Activated gamma-delta T cell (primary cell): Measurements from ENCODE around the gene TTC28.
"Not testable (repeated sequence)": the region's sequence is repeated elsewhere in the genome, so short reads cannot be mapped to it uniquely, and the experiment has no call there.

Experiments
- DNase-seq: peaks from one replicate; lab custom pipeline; 2025; lab: John Stamatoyannopoulos, UW

Gene TTC28

DNA sequence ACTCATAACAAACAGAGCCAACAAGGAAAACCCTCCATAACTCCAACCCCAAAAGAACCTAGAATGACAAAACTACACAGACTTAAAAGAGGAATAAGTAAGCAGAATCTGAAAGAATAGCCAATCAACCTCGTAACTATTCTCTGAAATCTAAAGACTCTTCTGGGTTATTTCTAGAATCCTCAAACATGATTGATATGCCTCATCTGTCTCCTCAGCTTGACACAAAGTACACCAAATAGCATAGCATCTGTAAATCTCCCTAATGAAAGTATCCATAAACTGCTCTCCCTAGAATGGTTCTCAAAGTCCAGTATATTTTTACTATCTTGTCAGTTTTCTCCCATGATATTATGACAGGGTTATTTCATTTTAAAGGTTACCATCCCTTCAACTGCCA is 195.0 kb downstream of the TTC28 start:
- DNase-seq, result no peak

DNA sequence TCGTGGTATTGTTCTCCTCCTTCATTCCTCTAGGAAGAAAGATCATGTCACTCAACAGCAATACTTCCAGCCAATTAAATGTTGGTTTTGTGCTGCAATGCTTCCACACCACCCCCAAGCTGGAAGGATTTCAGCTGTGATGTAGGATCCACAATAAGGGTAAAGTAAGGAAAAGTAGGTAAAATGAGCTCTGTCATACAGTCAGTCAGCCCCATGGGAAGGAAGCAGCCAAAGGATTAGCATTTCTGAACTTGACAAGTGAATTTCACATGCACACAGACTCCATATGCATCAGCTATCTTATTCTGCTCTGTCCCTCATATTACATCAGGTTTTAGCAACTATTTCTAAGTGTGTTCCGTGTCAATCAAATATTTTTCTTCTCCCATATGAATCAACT is 197.9 kb downstream of the TTC28 start:
- DNase-seq, result no peak

DNA sequence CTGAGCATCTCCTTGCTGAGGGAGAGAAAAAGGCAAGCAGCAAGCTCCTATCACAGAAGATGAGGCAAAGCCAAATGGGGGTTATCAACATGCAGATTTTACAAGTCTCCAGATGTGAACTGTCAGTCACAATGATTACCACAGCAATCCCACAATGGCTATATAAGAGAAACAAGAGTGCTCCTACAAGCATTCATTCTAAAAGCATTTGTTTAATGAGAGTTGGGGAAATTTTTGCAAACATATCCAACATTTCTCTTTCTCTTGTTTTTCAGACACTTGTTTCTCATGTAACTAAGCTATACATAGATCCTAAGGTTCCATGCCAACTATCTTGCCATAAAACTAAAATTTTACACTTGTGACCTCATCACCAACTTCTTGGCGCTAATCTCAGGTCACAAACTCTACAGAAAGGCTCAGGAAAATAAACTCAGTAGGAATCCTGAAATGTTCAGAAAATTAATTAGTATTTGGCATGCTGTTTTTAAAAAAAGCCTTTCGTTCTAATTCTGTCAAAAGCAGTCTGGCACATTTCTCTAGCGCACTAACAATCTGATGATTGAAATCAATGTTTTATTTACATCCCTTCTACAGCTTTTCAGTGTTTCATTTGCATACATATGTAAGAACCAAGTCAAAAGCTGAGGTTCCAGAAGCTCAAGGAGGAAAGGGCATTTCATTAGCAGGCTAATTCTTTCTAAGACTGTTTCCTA is 199.5 kb downstream of the TTC28 start:
- DNase-seq, result no peak

DNA sequence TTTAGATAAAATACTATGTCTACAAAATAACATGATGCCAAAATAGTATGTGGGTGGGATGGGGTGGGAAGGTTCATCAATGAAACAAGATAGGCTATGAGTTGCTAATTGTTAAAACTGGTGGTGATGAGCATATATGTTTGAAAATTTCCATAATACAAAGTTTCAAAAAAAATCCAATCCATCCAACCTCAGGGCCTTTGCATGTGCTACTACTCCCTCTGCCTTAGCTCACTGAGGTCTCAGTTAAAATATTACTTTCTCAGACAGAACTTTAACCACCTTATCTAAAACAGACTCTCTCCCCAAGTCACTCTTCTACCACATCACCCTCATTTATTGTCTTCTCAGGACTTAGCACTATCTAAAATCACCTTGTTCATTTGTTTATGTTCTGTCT is 201.1 kb downstream of the TTC28 start:
- no peak for DNase-seq

DNA sequence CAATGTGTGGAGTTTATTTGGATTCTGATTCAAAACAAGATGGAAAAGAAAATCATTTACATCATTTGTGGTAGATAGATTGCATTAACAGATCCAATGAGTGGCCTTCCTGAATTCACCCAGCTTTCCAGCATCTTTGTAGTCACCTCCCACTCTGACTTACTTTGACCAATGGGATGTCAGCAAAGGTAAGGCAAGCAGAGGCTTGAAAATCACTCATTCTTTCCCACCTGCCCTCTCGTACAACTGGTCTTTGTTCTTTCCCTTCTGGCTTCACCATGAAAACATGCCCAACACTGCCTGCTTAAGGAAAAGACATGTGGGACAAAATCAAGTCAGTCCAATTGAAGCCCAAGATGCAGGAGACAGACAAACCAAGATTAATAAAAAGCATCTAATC is 202.1 kb downstream of the TTC28 start:
- no peak for DNase-seq

DNA sequence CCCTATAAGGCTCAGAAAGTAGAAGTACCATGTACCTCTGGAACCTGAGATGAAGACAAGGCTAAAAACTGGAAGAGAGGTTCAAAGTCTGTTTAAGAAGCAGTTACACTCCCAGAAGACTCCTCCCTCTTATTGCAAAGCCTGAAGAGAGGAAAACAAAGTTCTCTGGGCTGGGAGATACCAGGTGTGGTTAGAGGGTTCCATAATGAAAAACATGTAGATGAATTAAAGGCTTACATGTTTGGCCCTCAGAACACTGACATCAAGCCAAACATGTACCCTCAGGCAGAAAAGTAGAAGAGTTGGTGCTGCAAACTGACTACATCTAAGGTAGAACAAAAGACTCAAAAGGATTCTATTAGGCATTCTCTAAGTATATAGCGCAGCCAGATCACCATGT is 205.3 kb downstream of the TTC28 start:
- no peak for DNase-seq

DNA sequence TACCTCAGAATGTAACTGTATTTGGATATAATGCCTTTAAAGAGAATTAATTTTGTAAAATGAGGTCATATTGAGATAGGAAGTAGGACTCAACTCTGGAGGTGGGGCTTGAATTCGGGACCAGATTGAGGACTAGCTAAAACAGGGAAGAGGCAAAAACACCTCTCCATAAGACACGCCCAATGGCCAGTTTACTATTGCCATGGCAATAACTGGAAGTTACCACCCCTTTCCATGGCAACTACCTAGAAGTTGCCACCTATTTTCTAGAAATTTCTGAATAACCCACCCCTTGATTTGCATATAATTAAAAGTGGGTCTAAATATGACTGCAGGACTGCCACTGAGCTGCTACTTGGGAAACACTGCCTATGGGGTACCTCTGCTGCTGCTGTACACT is 206.4 kb downstream of the TTC28 start:
- no peak for DNase-seq

DNA sequence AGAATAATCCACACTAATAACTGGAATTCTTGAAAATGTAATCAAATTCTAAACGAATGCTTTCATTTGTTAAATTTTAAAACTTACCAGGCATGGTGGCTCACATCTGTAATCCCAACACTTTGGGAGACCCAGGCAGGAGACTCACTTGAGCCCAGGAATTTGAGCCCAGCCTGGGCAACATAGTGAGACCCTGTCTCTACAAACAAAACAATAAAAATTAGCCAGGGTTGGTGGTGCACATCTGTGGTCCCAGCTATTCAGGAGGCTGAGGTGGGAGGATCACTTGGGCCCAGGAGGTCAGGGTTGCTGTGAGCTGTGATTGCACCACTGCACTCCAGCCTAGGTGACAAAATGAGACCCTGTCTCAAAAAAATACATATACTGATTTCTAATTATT is 212.6 kb downstream of the TTC28 start:
- not testable (repeated sequence) for DNase-seq

DNA sequence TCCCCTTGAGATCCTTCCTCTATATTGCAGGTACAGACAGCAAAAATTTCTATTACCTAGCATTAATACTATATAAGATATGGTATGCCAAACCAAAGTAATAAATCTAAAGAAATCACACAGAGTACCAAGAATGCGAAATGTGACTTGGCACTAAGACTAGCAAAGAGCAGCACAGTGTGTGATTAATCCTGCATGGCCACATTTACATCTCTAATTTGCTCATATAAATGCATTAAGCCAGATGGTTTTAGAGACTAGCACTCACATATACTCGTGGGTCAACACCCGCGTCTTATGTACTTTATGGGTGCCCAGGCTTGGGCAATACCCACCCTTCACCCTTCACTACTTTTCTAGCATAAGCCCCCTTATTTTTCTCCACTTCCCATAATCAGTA is 213.2 kb downstream of the TTC28 start:
- no peak for DNase-seq

DNA sequence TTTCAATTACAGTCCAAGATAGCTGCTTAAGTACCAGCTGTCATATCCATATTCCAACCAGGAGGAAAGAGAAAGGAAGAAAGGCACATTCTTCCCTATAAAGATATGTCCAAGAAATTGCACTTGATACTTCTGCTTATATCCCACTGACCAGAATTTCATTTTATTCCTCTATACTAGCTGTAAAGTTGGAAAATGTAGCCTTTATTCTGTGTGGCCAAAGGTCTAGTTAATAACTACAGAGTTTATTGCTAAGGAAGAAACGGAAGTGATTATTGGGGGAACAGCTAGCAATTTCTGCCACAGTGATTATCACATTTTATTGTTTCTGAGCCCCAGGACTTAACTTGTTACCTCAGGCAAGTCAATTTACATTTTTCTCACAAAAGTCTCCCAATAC is 213.8 kb downstream of the TTC28 start:
- no peak for DNase-seq

DNA sequence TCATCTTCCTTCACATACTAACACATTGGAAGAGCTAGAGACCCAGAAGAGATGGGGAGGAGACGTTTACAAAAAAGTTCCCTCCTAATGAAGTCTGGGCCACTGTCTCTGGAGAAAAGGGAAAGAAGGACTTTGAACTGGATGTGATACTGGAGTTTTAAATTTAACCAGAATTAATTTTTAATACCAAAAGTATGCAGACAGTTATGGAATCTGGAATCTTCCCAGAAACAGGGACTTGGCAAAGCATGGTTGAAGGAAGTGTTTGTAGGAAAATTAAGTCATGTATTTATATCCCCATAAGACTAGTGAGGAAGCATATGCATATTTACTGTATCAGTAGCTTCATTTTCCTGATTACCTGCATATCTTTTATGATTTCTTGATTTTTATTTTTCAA is 215.5 kb downstream of the TTC28 start:
- DNase-seq, result no peak

DNA sequence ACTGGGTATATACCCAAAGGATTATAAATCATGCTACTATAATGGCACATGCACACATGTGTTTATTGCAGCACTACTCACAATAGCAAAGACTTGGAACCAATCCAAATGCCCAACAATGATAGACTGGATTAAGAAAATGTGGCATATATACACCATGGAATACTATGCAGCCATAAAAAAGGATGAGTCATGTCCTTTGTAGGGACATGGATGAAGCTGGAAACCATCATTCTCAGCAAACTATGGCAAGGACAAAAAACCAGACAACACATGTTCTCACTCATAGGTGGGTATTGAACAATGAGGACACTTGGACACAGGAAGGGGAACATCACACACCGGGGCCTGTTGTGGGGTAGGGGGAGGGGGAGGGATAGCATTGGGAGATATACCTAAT is 216.2 kb downstream of the TTC28 start:
- not testable (repeated sequence) for DNase-seq

DNA sequence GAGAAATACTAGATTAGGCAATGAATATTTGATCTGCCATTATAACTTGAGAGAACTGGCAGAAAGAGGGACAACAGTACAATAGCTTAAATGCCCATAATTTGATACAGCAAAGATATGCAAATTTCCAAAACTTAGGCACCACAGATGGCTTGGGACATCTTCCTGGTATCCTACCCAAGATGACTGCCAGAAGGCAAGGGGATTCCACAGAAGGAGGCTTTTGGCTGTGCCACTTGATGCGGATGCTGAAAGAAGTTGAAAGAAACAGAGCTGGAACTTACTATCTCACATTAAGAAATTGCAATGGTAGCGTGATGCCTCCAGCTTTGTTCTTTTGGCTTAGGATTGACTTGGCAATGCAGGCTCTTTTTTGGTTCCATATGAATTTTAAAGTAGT is 216.7 kb downstream of the TTC28 start:
- DNase-seq, result no peak

DNA sequence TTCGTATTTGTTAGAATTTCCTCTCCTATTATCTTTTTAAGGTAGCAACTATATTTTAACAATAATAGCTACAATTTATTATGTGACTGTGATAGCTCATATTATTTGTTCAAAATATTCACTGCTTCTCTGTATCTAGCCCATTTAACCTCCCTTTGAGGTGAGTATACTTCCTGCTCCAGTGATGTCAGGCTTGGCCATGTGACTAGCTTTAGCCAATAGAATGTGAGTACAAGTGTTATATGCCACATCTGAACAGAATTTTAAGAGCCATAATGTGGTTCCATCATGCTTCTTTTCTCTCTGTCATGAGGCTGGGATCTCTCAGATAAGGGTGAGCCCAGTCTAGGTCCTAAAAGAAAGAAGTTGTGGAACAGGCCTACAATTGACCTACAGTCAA is 217.6 kb downstream of the TTC28 start:
- no peak for DNase-seq

DNA sequence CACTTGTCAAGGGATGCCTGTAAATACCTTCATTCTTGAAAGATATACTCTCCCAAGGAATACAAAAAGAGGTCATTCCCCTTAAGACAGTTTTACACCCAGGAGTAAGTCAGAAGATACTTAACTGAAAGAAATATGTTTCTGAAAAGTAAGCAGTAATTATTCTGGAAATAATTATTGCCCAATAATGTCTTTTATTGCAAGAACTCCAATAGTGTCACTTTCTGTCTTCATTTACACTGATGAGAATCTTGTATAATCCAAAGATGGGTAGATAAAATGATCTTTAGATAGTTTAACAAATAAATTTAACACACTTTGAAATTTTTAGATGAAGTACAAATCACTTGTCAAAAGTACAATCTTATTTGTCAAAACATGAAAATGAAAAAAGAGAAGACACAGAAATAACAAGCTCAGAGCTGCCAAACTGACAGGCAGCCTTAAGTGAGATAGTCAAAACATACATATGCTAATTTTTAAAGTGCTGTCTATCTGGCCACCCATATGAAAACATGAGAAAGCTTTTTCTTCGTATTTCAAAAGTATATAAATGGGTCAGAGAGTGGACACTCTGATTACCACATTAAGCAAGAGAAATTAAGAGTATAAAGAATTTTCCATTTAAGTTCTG is 225.1 kb downstream of the TTC28 start:
- DNase-seq, result no peak

DNA sequence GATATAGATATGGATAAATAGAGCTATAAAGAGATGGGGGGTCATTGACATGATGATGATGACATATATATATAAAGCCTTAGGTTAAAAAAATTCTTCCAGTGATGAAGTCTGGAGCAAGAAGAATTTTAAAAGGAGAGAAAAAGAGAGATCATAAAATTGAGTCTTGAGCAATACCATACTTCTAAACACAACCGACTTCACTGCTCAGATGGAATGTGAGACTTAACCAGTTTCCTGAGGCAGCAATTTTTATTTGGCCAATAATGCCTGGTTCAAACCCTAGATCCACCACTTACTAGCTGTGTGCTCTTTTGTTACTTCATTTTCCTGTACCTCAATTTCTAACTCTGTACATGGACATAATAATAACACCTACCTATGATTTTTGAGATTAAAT is 229.5 kb downstream of the TTC28 start:
- DNase-seq, result no peak

DNA sequence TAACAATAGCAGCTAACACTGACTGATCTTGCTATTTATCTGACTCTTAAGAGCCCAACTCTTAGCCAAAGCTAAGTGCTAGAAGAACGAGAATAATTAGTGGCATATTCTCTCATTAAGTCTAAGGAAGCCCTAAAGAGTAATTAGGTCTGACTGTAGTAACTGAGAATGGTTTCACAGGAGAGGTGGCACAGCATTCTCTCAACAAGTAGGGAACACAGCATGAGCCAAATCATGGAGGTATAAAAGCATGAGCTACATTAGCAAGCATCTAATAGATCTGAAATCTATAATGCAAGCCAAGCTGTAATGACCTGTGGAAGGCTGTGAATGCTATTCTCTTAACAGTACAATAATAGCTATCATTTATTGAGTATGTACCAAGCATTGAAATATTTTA is 230.6 kb downstream of the TTC28 start:
- DNase-seq, result no peak

DNA sequence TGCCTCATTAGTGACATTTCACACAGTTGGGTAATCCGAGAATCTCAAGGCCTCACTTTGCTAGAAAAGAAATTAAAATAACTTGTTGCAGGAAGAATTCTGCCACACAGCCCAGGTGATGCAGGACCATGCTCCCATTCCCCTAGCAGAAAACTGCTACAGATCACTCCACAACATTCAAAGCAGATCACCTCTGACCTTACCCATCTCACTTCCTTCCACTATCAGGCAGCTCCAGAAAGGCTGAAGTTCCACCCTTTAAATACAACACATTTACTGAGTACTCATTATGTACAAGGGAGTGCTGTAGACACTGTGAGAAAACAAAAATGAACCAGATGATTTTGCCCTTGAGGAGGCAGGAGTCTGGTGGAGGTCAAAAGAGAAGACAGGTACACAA is 231.0 kb downstream of the TTC28 start:
- no peak for DNase-seq

DNA sequence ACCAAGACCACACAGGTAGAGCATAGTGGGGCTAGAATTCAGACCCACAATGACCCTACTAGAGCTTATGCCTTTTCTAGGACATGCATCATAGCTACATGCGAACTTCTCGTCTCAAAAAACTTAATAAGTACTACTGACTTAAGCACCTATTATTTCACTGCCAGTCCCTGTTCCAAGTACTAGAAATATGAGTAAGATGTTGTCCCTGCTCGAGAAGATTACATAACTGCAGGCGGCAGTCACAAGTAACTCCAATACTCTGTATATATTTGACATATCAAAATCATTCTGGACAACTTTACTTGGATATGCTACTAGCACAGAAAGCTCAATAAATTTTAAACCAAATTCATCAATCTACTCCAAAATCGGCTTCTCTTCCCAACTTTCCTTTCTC is 235.0 kb downstream of the TTC28 start:
- DNase-seq, result no peak

DNA sequence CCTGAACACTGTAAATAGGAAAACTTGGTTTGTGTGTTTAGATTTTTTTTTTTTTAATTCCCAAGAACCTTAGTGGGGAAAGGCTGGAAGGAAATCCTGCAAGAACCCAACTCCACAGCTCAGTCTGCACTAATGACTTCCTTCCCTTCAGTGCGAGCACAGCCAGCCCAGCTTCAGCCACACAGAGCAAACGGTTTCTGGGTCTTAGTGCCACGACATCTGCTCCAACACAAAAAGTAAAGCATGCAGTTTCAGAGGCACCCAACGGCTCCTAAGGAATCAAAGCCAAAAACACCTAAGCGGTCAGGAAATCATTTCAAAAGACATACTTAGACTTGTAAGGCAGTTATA is 236.1 kb downstream of the TTC28 start:
- DNase-seq, result no peak

DNA sequence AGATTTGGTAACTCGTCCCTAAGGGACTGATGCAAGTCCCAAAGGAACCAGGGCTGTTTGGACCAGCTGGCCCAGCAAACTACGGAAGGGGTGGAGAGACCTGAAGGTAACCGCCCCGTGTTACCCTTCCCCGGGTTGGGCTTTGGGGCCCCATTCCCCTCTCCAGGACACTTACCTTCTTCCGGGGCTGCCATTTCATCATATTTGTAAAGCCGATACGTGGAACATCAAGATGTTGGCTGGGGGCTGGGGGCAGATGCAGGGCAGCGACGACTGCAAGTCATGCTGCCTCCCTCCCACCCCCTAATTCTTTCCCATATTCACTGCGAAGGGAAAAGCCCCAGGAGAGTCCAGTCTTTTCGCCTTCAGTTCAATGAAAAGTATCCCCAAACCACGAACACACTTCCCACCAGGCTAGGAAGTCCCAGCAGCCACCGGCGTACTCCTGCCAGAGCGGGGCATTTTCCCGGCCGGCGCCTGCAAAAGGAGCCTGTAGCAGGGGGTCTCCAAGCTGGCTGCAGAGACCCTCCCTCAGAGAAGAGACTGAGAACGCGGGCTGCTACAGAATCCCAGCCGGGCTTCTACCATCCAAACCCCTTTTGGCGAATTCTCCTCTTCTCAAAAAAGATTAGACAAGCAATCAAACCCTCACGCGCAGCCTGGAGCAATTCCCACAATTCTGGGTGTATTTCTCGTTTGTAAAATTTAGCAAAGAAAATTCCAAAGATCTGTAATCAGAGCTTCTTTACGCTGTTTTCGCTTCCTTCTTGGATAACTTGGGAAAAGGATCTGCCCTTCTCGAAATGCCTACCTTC is 236.7 kb downstream of the TTC28 start:
- DNase-seq, result no peak

DNA sequence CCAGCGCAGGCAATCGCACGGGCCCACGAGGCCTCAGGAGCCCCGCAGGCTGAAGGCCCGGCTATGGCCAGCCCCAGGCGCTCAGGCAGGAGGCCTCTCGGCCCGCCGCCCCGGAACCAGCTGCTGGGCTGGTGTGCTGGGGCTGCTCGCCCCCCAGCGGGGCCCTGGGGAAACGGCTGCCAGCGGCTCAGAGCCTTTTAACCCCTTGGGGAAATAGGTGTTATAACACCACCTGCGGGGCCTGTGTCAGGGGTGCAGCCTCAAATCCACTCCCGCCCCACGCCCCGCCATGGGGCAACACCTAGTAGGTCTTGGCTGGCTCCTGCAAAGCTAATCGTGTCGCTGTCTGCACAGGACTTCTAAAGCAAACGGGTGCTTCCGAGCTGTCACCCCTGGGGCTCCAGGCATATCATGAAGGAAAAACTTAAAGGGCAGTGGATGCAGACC is 237.4 kb downstream of the TTC28 start:
- DNase-seq, result peak; percentile 18

DNA sequence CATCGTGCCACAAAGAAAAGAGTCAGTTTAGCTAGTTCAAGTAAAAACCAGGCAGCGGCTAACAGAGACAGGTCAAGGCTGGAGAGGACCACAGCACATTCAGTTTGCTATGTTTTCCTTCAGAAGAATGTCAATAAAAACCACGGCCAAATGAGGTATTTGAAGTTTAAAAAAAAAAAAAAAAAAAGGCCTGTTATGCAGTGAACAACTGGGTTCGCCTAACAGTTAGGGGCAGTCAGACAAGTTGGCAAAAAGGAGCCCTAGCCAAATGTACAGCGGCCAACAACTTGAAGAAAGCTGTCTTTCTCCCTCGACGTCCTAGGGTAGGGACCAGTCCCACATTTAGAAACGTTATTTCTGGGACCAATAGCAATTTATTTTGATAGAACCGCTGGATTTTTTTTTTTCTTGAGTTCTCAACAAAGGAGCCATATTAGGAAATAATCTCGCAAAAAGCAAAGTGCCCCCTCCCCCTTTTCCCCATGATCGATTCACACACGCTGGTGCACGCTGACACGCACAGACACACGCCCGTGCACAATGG is 237.8 kb downstream of the TTC28 start:
- no peak for DNase-seq
